GM12873 (cell line): Measurements from ENCODE around the gene FAM200A.

Experiments used
- CTCF ChIP-seq: IDR thresholded peaks from 2 replicates; pipeline ENCODE4 v1.5.1; 2012; ENCODE audit warnings: low read depth, mild to moderate bottlenecking, moderate library complexity, low read length, control low read depth; ENCODE audit not compliant: insufficient read depth; ENCODE audit errors: missing control alignments

The FAM200A gene

GRCh38 chr7:99554939-99555338 lies 3.0 kb upstream of the FAM200A start:
- no peak for TF ChIP-seq CTCF

- no peak for TF ChIP-seq CTCF
Observed at GRCh38 chr7:99553039-99553438, 1.1 kb upstream of the FAM200A start.

GRCh38 chr7:99551334-99551733 lies 580 bp downstream of the FAM200A start:
- TF ChIP-seq CTCF = no peak

GRCh38 chr7:99543916-99544315 lies 8.0 kb downstream of the FAM200A start:
- no peak for TF ChIP-seq CTCF

GRCh38 chr7:99543081-99543671 lies 8.7 kb downstream of the FAM200A start:
- TF ChIP-seq CTCF = no peak

GRCh38 chr7:99541212-99541611 lies 10.7 kb downstream of the FAM200A start:
- TF ChIP-seq CTCF = no peak

GRCh38 chr7:99540542-99540941 lies 11.4 kb downstream of the FAM200A start:
- TF ChIP-seq CTCF = no peak
